Keratinocyte (primary cell): ENCODE measurements around the gene FAM83B. TPM values are rescaled to one million over a fixed set of nuclear protein-coding genes. Genes with fewer than 3 reads are reported as not detected.

Source experiments
- DNase-seq: peaks from one replicate; pipeline ENCODE4 v3.0.0-alpha.2; 2011; ENCODE audit warnings: low read depth, missing footprints, low spot score
- FAIRE-seq: peaks from 2 replicates; lab custom pipeline; 2011; peaks lifted over from hg19 to GRCh38; lab: Jason Lieb, UNC
- H2AFZ ChIP-seq: 2 replicates; pipeline ENCODE4 v1.6.0; 2012; ENCODE audit warnings: low read length, control low read depth, inconsistent platforms; ENCODE audit not compliant: control insufficient read depth
- H3K27ac ChIP-seq: 2 replicates; pipeline ENCODE4 v1.5.1; 2011; ENCODE audit warnings: low read length; ENCODE audit not compliant: control insufficient read depth, insufficient read depth
- H3K27me3 ChIP-seq: 3 replicates; pipeline ENCODE4 v1.6.0; 2011; ENCODE audit warnings: low read length; ENCODE audit not compliant: control insufficient read depth, insufficient read depth; ENCODE audit errors: extremely low read depth
- H3K36me3 ChIP-seq, 2 experiments: 2 replicates in 1 of 2; 3 replicates in 1 of 2; pipeline ENCODE4 v1.5.1; 2011; ENCODE audit warnings: low read length in 2 of 2, mild to moderate bottlenecking in 1 of 2; ENCODE audit not compliant: control insufficient read depth in 2 of 2, insufficient read depth in 2 of 2; ENCODE audit errors: extremely low read depth in 1 of 2
- H3K4me1 ChIP-seq: 3 replicates; pipeline ENCODE4 v1.5.1; 2011; ENCODE audit warnings: low read length; ENCODE audit not compliant: control insufficient read depth, insufficient read depth; ENCODE audit errors: extremely low read depth
- H3K4me2 ChIP-seq: 3 replicates; pipeline ENCODE4 v1.6.0; 2011; ENCODE audit warnings: low read depth, low read length; ENCODE audit not compliant: control insufficient read depth, insufficient read depth; ENCODE audit errors: extremely low read depth
- H3K4me3 ChIP-seq, 3 experiments: fragments of 200-600 bp in 1 of 3; sonication (generic) in 1 of 3; 2 replicates in 2 of 3; 3 replicates in 1 of 3; pipeline ENCODE4 v1.5.1; 2011 to 2016; ENCODE audit warnings: low read length in 3 of 3, mild to moderate bottlenecking in 3 of 3, control low read depth in 2 of 3, inconsistent platforms in 1 of 3, low read depth in 1 of 3, mixed read lengths in 1 of 3, mixed run types in 1 of 3, moderate library complexity in 1 of 3; ENCODE audit not compliant: control insufficient read depth in 2 of 3, insufficient read depth in 2 of 3; ENCODE audit errors: extremely low read depth in 1 of 3
- H3K79me2 ChIP-seq: 2 replicates; pipeline ENCODE4 v1.6.0; 2012; ENCODE audit warnings: low read length; ENCODE audit not compliant: control insufficient read depth, insufficient read depth
- H3K9ac ChIP-seq: 3 replicates; pipeline ENCODE4 v1.6.0; 2011; ENCODE audit warnings: low read length; ENCODE audit not compliant: control insufficient read depth, insufficient read depth; ENCODE audit errors: extremely low read depth
- H3K9me1 ChIP-seq: 3 replicates; pipeline ENCODE4 v1.6.0; 2011; ENCODE audit warnings: low read length; ENCODE audit not compliant: control insufficient read depth, insufficient read depth; ENCODE audit errors: extremely low read depth
- H3K9me3 ChIP-seq: 2 replicates; pipeline ENCODE4 v1.5.1; 2012; ENCODE audit warnings: low read depth, low read length; ENCODE audit not compliant: control insufficient read depth
- H4K20me1 ChIP-seq: 3 replicates; pipeline ENCODE4 v1.6.0; 2011; ENCODE audit warnings: low read length; ENCODE audit not compliant: control insufficient read depth, insufficient read depth; ENCODE audit errors: extremely low read depth
- EZH2 ChIP-seq: IDR thresholded peaks from one replicate; pipeline ENCODE4 v1.6.1; 2012; ENCODE audit warnings: inconsistent platforms, mild to moderate bottlenecking, low read length, moderate library complexity
- dilution Hi-C: fragments of 300-500 bp; cut with MboI; formaldehyde crosslinking; loops from one replicate; pipeline ENCODE4 v1.7.0; 2020; ENCODE audit warnings: low sequenced_read_pairs; ENCODE audit not compliant: extremely low pct_ligation_motif_present
- polyA plus RNA-seq, 5 experiments: library from polyadenylated mRNA; depleted of rRNA in 3 of 5; stranded (reverse) in 3 of 5; stranded (forward) in 1 of 5; unstranded in 1 of 5; fragments of >200 nt; gene quantifications; 1 replicate in 1 of 5; 2 replicates in 3 of 5; 3 replicates in 1 of 5; pipeline versions ENCODE4 v1.2.1 to v1.2.3, GENCODE V29; 2011 to 2012; ENCODE audit warnings: missing spikeins in 2 of 5, low read depth in 1 of 5, low replicate concordance in 1 of 5
- TF ChIP-seq, protein P1 (sequence below), 3 experiments: IDR thresholded peaks in 1 of 3; conservative IDR thresholded peaks in 1 of 3; optimal IDR thresholded peaks in 1 of 3; 2 replicates in 2 of 3; 3 replicates in 1 of 3; pipeline versions ENCODE3 to v1.5.1; 2011; ENCODE audit warnings: low read length in 3 of 3, mild to moderate bottlenecking in 3 of 3, moderate library complexity in 2 of 3, control low read depth in 1 of 3, inconsistent platforms in 1 of 3; ENCODE audit not compliant: insufficient read depth in 2 of 3; ENCODE audit errors: extremely low read depth in 1 of 3

The FAM83B gene
- polyA plus RNA-seq, 1 donor (not counting 4 experiments of a cell fraction or from before 2014, with no cell fraction given) = 30.3 TPM

DNA sequence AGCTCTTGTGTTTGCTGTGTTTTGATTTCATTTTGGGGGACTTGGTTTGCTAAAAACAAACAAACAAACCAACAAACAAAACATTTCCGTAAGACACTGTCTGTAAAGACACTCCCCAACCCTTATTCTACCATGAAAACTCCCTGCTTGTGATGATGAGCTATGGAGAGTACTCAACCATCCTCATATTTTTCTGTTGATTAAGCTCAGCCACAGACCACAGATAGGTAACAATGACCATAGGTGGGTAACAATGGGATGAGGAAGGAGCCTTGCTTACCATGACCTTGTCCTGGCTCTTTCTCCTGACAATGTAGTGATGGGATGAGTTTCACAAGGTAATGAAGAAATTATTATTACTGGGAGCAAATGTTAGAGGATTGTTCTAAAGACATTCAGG, 11.4 kb upstream of the FAM83B start:
- TF ChIP-seq, protein P1, sequence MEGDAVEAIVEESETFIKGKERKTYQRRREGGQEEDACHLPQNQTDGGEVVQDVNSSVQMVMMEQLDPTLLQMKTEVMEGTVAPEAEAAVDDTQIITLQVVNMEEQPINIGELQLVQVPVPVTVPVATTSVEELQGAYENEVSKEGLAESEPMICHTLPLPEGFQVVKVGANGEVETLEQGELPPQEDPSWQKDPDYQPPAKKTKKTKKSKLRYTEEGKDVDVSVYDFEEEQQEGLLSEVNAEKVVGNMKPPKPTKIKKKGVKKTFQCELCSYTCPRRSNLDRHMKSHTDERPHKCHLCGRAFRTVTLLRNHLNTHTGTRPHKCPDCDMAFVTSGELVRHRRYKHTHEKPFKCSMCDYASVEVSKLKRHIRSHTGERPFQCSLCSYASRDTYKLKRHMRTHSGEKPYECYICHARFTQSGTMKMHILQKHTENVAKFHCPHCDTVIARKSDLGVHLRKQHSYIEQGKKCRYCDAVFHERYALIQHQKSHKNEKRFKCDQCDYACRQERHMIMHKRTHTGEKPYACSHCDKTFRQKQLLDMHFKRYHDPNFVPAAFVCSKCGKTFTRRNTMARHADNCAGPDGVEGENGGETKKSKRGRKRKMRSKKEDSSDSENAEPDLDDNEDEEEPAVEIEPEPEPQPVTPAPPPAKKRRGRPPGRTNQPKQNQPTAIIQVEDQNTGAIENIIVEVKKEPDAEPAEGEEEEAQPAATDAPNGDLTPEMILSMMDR (optimal IDR thresholded peaks at IDR 0.05 in 1 of 3, IDR thresholded peaks at IDR 0.05 in 1 of 3, conservative IDR thresholded peaks at IDR 0.05 in 1 of 3; ENCODE audit: extremely low read depth in 1 of 3, insufficient read depth in 2 of 3, low read length in 3 of 3) = no peak
- no peak for TF ChIP-seq EZH2
- Histone ChIP-seq H3K27ac (no peak overlapping the region), H3K9ac (no peak overlapping the region), H3K4me1 (no peaks in the 10 kb centered on the region), H2AFZ (no peak overlapping the region), H4K20me1 (no peaks in the 10 kb centered on the region), H3K36me3 (no peaks in the 10 kb centered on the region), H3K4me2 (no peak overlapping the region), H3K79me2 (no peaks in the 10 kb centered on the region), H3K9me1 (no peaks in the 10 kb centered on the region), H3K4me3 (no peak overlapping the region), H3K27me3 (no peaks in the 10 kb centered on the region), H3K9me3 (no peaks in the 10 kb centered on the region)
- dilution Hi-C loops = no loop called here
- FAIRE-seq (peak; percentile 17), DNase-seq (no peak)

DNA sequence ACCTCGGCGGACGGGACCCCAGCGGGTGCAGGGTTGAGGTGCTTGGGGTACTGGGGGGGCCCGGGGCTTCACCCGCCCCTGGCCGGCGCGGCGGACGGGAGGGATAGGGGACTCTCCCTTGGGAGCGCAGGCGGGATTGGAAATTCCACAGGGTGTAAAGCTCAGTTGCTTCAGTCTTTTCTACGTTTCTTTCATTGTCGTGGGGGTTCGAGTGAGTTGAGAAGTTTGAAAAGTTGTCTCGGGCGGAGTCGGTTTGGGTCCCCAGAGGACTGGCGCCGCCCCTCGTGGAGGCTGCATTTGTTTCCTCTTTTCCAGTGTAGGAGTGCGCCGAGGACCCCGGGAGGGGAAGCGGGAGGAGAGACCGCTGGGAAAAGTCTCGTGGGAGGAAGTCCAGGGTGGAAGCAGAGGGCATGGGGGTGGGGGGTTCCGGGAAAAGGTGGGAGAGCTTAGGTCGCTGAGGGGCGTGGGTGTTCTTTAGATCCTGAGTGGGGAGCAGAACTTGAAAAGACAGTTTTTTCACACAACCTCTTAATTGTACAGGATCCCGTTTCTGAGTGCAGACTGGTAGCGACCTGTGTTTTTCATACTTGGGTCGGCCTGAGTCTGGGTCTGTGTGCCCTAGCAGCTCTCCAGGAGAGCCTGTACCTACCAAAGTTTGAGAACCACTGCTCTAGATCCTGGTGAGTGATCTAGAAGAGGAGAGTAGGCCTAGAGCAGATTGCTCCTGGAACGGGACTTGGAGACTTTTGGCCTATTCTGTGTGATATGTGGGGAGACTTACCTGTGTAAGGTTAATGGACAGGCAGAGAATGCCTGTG, 495 bp downstream of the FAM83B start:
- peak overlapping the region; percentile 99 for H3K9ac ChIP-seq
- no peaks in the 10 kb centered on the region for H3K9me1 ChIP-seq
- H3K36me3 ChIP-seq = peaks cover 0 to 6% of the 10 kb centered on the region in 2 experiments
- H3K27me3 ChIP-seq = no peaks in the 10 kb centered on the region
- FAIRE-seq (peak; percentile 9), DNase-seq (no peak)
- TF ChIP-seq EZH2 = no peak
- TF ChIP-seq, protein P1 (optimal IDR thresholded peaks at IDR 0.05 in 1 of 3, IDR thresholded peaks at IDR 0.05 in 1 of 3, conservative IDR thresholded peaks at IDR 0.05 in 1 of 3; ENCODE audit: extremely low read depth in 1 of 3, insufficient read depth in 2 of 3, low read length in 3 of 3) = no peak
- no peaks in the 10 kb centered on the region for H3K9me3 ChIP-seq
- peaks cover 41% of the 10 kb centered on the region for H3K79me2 ChIP-seq
- H3K4me3 ChIP-seq = peak overlapping the region; percentile 71 to 98 (median 91)
- dilution Hi-C loops = no loop called here
- H4K20me1 ChIP-seq = peaks cover 3% of the 10 kb centered on the region
- peak overlapping the region; percentile 78 for H3K4me2 ChIP-seq
- peak overlapping the region; percentile 10 for H2AFZ ChIP-seq
- H3K4me1 ChIP-seq = peaks cover 23% of the 10 kb centered on the region
- peak overlapping the region; percentile 99 for H3K27ac ChIP-seq
